GM21576 (cell line): ENCODE results near the gene OGT.
"Not testable (repeated sequence)": the region's sequence is repeated elsewhere in the genome, so short reads cannot be mapped to it uniquely, and the experiment has no call there.

ENCODE experiments used
- ATAC-seq: cut with Tn5 transposase; IDR thresholded peaks from one replicate; pipeline ENCODE4 v1.9.1; 2021; ENCODE audit warnings: mild to moderate bottlenecking, moderate library complexity; ENCODE audit not compliant: unreplicated experiment

The OGT gene

GRCh38 chrX:71537743-71538142, 4.8 kb downstream of the OGT start:
- ATAC-seq = no peak

- peak; percentile 24 for ATAC-seq
These were observed 7.9 kb downstream of the OGT start for GRCh38 chrX:71540801-71541200.

GRCh38 chrX:71541210-71542022, 8.5 kb downstream of the OGT start:
- peak; percentile 74 for ATAC-seq

GRCh38 chrX:71542411-71542810, 9.5 kb downstream of the OGT start:
- no peak for ATAC-seq

- ATAC-seq = no peak
These were observed 9.9 kb downstream of the OGT start for GRCh38 chrX:71542825-71543224.

GRCh38 chrX:71543316-71543715, 10.4 kb downstream of the OGT start:
- no peak for ATAC-seq

GRCh38 chrX:71545364-71545763, 12.5 kb downstream of the OGT start:
- no peak for ATAC-seq

- no peak for ATAC-seq
These were observed 14.0 kb downstream of the OGT start for GRCh38 chrX:71546879-71547278.

GRCh38 chrX:71547339-71547738, 14.4 kb downstream of the OGT start:
- no peak for ATAC-seq

GRCh38 chrX:71549986-71550385, 17.1 kb downstream of the OGT start:
- no peak for ATAC-seq

GRCh38 chrX:71550578-71550977, 17.7 kb downstream of the OGT start:
- no peak for ATAC-seq

GRCh38 chrX:71556036-71556435, 23.1 kb downstream of the OGT start:
- ATAC-seq = no peak

- no peak for ATAC-seq
These were observed 26.0 kb downstream of the OGT start for GRCh38 chrX:71558920-71559319.

- ATAC-seq = not testable (repeated sequence)
These were observed 26.9 kb downstream of the OGT start for GRCh38 chrX:71559773-71560172.

- ATAC-seq = no peak
These were observed 31.0 kb downstream of the OGT start for GRCh38 chrX:71563921-71564320.

GRCh38 chrX:71565474-71566041, 32.7 kb downstream of the OGT start:
- ATAC-seq = no peak

- not testable (repeated sequence) for ATAC-seq
These were observed 38.5 kb downstream of the OGT start for GRCh38 chrX:71571390-71571789.

- ATAC-seq = no peak
These were observed 40.7 kb downstream of the OGT start for GRCh38 chrX:71573590-71573989.

GRCh38 chrX:71577682-71578081, 44.8 kb downstream of the OGT start:
- ATAC-seq = no peak

- no peak for ATAC-seq
These were observed 45.6 kb downstream of the OGT start, which contains the start of gene GCNA for GRCh38 chrX:71578253-71579135. Gene GCNA, plus strand, starts transcription at chrX:71578437. Its CDS starts 2,385 bp downstream, at chrX:71580822.
